HEK293 (cell line): ENCODE data around the gene RPS14.

Source experiments
- CTCF ChIA-PET: fragments of 350-600 bp; formaldehyde crosslinking; extraction: SDS; loops from one replicate; lab custom pipeline; 2021; ENCODE audit warnings: antibody characterized with exemption; lab: Yijun Ruan, JAX
- POLR2A ChIA-PET: fragments of 300-600 bp; formaldehyde crosslinking; extraction: SDS; loops from one replicate; lab custom pipeline; 2020; ENCODE audit warnings: antibody characterized with exemption, inconsistent platforms; lab: Yijun Ruan, JAX
- H3K27ac ChIP-seq: fragments of 200-500 bp; sonication (Bioruptor generic); 2 replicates; pipeline ENCODE4 v1.5.1; 2014; ENCODE audit warnings: low read depth, low read length, control low read depth, inconsistent platforms; ENCODE audit errors: extremely low read depth
- H3K36me3 ChIP-seq, 2 experiments: fragments of 200-500 bp in 1 of 2; sonication (Bioruptor generic) in 1 of 2; 1 replicate in 1 of 2; 2 replicates in 1 of 2; pipeline ENCODE4 v1.5.1; 2014 to 2017; ENCODE audit warnings: inconsistent platforms in 2 of 2, low read length in 2 of 2; ENCODE audit not compliant: control insufficient read depth in 2 of 2, insufficient read depth in 1 of 2
- H3K4me1 ChIP-seq: fragments of 200-500 bp; sonication (Bioruptor generic); 2 replicates; pipeline ENCODE4 v1.5.1; 2014; ENCODE audit warnings: mild to moderate bottlenecking, low read length, inconsistent platforms; ENCODE audit not compliant: control insufficient read depth, insufficient read depth
- H3K4me3 ChIP-seq: 2 replicates; pipeline ENCODE4 v1.5.1; 2011; ENCODE audit warnings: low read depth, mild to moderate bottlenecking, control low read depth, low read length, moderate library complexity
- H3K9me3 ChIP-seq: fragments of 200-500 bp; sonication (Bioruptor generic); 2 replicates; pipeline ENCODE4 v1.5.1; 2014; ENCODE audit warnings: low read depth, low read length, inconsistent platforms; ENCODE audit not compliant: control insufficient read depth, insufficient read depth
- INSM2 ChIP-seq: fragments of 450-650 bp; formaldehyde crosslinking; IDR thresholded peaks from 2 replicates; pipeline ENCODE4 v1.5.1; 2016; ENCODE audit warnings: missing biosample characterization, missing genetic modification characterization
- KLF17 ChIP-seq: fragments of 450-650 bp; formaldehyde crosslinking; IDR thresholded peaks from 2 replicates; pipeline ENCODE4 v1.5.1; 2016; ENCODE audit warnings: missing biosample characterization, missing genetic modification characterization
- KLF8 ChIP-seq: fragments of 450-650 bp; formaldehyde crosslinking; IDR thresholded peaks from 2 replicates; pipeline ENCODE4 v1.5.1; 2016; ENCODE audit warnings: missing biosample characterization, missing genetic modification characterization
- SCRT1 ChIP-seq: fragments of 450-650 bp; formaldehyde crosslinking; IDR thresholded peaks from 2 replicates; pipeline ENCODE4 v1.5.1; 2016; ENCODE audit warnings: missing biosample characterization, missing genetic modification characterization, borderline replicate concordance
- SCRT2 ChIP-seq: fragments of 450-650 bp; formaldehyde crosslinking; IDR thresholded peaks from 2 replicates; pipeline ENCODE4 v1.5.1; 2016; ENCODE audit warnings: missing biosample characterization, missing genetic modification characterization
- SP3 ChIP-seq: fragments of 450-650 bp; formaldehyde crosslinking; IDR thresholded peaks from 2 replicates; pipeline ENCODE4 v1.5.1; 2016; ENCODE audit warnings: missing biosample characterization, missing genetic modification characterization
- TCF7L2 ChIP-seq: IDR thresholded peaks from 2 replicates; pipeline ENCODE4 v1.6.1; 2011; ENCODE audit warnings: low read depth, mild to moderate bottlenecking, inconsistent platforms, low read length, moderate library complexity, borderline replicate concordance
- YY1 ChIP-seq: fragments of 450-650 bp; formaldehyde crosslinking; IDR thresholded peaks from 2 replicates; pipeline ENCODE4 v1.5.1; 2018; ENCODE audit warnings: missing biosample characterization, missing genetic modification characterization
- ZBTB26 ChIP-seq: fragments of 450-650 bp; formaldehyde crosslinking; optimal IDR thresholded peaks from 2 replicates; pipeline ENCODE3; 2016; ENCODE audit warnings: missing biosample characterization, mild to moderate bottlenecking, missing genetic modification characterization
- ZBTB48 ChIP-seq: fragments of 450-650 bp; formaldehyde crosslinking; IDR thresholded peaks from 2 replicates; pipeline ENCODE4 v1.5.1; 2016; ENCODE audit warnings: missing biosample characterization, missing genetic modification characterization
- ZBTB49 ChIP-seq: fragments of 450-650 bp; formaldehyde crosslinking; IDR thresholded peaks from 2 replicates; pipeline ENCODE4 v1.5.1; 2016; ENCODE audit warnings: missing biosample characterization, missing genetic modification characterization, low read depth
- ZBTB8A ChIP-seq: fragments of 450-650 bp; formaldehyde crosslinking; IDR thresholded peaks from 2 replicates; pipeline ENCODE4 v1.5.1; 2016; ENCODE audit warnings: missing biosample characterization, missing genetic modification characterization
- ZIC2 ChIP-seq: fragments of 450-650 bp; formaldehyde crosslinking; IDR thresholded peaks from 2 replicates; pipeline ENCODE4 v1.5.1; 2016; ENCODE audit warnings: missing biosample characterization, missing genetic modification characterization
- ZNF121 ChIP-seq: fragments of 450-650 bp; formaldehyde crosslinking; IDR thresholded peaks from 2 replicates; pipeline ENCODE4 v1.5.1; 2016; ENCODE audit warnings: missing biosample characterization, missing genetic modification characterization
- ZNF148 ChIP-seq: fragments of 450-650 bp; formaldehyde crosslinking; IDR thresholded peaks from 2 replicates; pipeline ENCODE4 v1.5.0; 2017; ENCODE audit warnings: missing biosample characterization, missing genetic modification characterization, borderline replicate concordance
- ZNF311 ChIP-seq: fragments of 450-650 bp; formaldehyde crosslinking; IDR thresholded peaks from 2 replicates; pipeline ENCODE4 v1.5.1; 2017; ENCODE audit warnings: missing biosample characterization, missing genetic modification characterization, borderline replicate concordance
- ZNF362 ChIP-seq: fragments of 450-650 bp; formaldehyde crosslinking; IDR thresholded peaks from 2 replicates; pipeline ENCODE4 v1.5.1; 2016; ENCODE audit warnings: missing biosample characterization, missing genetic modification characterization
- ZNF549 ChIP-seq: fragments of 450-650 bp; IDR thresholded peaks from 2 replicates; pipeline ENCODE4 v1.5.1; 2018; ENCODE audit warnings: missing biosample characterization, missing genetic modification characterization, mild to moderate bottlenecking, inconsistent platforms, moderate library complexity
- ZNF664 ChIP-seq: fragments of 450-650 bp; formaldehyde crosslinking; IDR thresholded peaks from 2 replicates; pipeline ENCODE4 v1.5.1; 2016; ENCODE audit warnings: missing biosample characterization, missing genetic modification characterization
- ZSCAN23 ChIP-seq: fragments of 450-650 bp; formaldehyde crosslinking; IDR thresholded peaks from 2 replicates; pipeline ENCODE4 v1.5.1; 2016; ENCODE audit warnings: missing biosample characterization, missing genetic modification characterization

RPS14 gene

GRCh38 chr5:150488519-150489359 lies 39.2 kb upstream of the RPS14 start:
- no peaks in the 10 kb centered on the region for H3K9me3 ChIP-seq
- no peak overlapping the region for H3K27ac ChIP-seq
- peaks cover 26% of the 10 kb centered on the region for H3K4me1 ChIP-seq
- no peak overlapping the region for H3K4me3 ChIP-seq
- TF ChIP-seq ZBTB49 (tag by site-specific recombination) (no peak), KLF8 (tag by site-specific recombination) (no peak), SCRT2 (tag by site-specific recombination) (peak; percentile 58; the same call in 1 of the 2 replicates), YY1 (no peak), SP3 (no peak), ZNF121 (tag by site-specific recombination) (no peak), ZNF549 (no peak), KLF17 (no peak), TCF7L2 (no peak), ZNF311 (no peak), SCRT1 (tag by site-specific recombination) (peak; percentile 40; the same call in 1 of the 2 replicates), ZNF148 (tag by site-specific recombination) (no peak), ZBTB26 (tag by site-specific recombination) (no peak), ZIC2 (tag by site-specific recombination) (no peak)
- CTCF ChIA-PET: interaction anchor here (0.5 to 1.6 kb wide), 5 partner anchors 11 to 666 kb away, joined by 3 to 8 read pairs (median 4); no protein-coding TSS in a partner anchor
- POLR2A ChIA-PET: interaction anchor here (0.9 to 3.5 kb wide), 3 partner anchors 9 to 212 kb away, joined by 3 to 11 read pairs (median 9); partner anchors contain the start of gene RBM22
- peaks cover 0 to 5% of the 10 kb centered on the region in 2 experiments; a peak in 2 of 3 replicates for H3K36me3 ChIP-seq

GRCh38 chr5:150487199-150488061 lies 37.9 kb upstream of the RPS14 start:
- H3K4me1 ChIP-seq: peaks cover 26% of the 10 kb centered on the region
- no peak for TF ChIP-seq ZBTB48 (tag by site-specific recombination)
- peak; percentile 63 for TF ChIP-seq ZBTB8A
- 0 out of 2 replicates have a peak, but pooled peaks have one; percentile 21 for TF ChIP-seq ZNF362 (tag by site-specific recombination)
- 0 out of 2 replicates have a peak, but pooled peaks have one; percentile 20 for TF ChIP-seq INSM2 (tag by site-specific recombination)
- no peak for TF ChIP-seq ZSCAN23 (tag by site-specific recombination)
- TF ChIP-seq ZNF664 (tag by site-specific recombination): peak; percentile 49; the same call in 1 of the 2 replicates

More at GRCh38 chr5:150487199-150488061, 37.9 kb upstream of the RPS14 start:
- H3K4me3 ChIP-seq: peak overlapping the region; percentile 87
- ChIA-PET CTCF (interaction anchor here (0.6 to 2.1 kb wide), 7 partner anchors 20 to 675 kb away, joined by 3 to 6 read pairs (median 5); no protein-coding TSS in a partner anchor), POLR2A (interaction anchor here (0.9 to 3.5 kb wide), 3 partner anchors 10 to 58 kb away, joined by 3 to 11 read pairs (median 9); no protein-coding TSS in a partner anchor)
- peak overlapping the region; percentile 92; the same call in 1 of the 2 replicates for H3K27ac ChIP-seq
- peaks cover 0 to 5% of the 10 kb centered on the region in 2 experiments; a peak in 2 of 3 replicates for H3K36me3 ChIP-seq
- no peaks in the 10 kb centered on the region for H3K9me3 ChIP-seq
